ENCODE results near the gene GARIN5A. TPM values are rescaled to one million over a fixed set of nuclear protein-coding genes. Genes with fewer than 3 reads are reported as not detected.

Gene GARIN5A
- total and polyA plus RNA-seq, 12 donors, result 0.54 to 26.3 (median 2.0) TPM; not detected in 1

- H3K27me3 ChIP-seq, result no peaks in the 10 kb centered on the region
- no peaks in the 10 kb centered on the region for H3K36me3 ChIP-seq (replicated peaks in 1 of 2)
- H3K4me3 ChIP-seq, result no peak overlapping the region
- TF ChIP-seq, protein P1, sequence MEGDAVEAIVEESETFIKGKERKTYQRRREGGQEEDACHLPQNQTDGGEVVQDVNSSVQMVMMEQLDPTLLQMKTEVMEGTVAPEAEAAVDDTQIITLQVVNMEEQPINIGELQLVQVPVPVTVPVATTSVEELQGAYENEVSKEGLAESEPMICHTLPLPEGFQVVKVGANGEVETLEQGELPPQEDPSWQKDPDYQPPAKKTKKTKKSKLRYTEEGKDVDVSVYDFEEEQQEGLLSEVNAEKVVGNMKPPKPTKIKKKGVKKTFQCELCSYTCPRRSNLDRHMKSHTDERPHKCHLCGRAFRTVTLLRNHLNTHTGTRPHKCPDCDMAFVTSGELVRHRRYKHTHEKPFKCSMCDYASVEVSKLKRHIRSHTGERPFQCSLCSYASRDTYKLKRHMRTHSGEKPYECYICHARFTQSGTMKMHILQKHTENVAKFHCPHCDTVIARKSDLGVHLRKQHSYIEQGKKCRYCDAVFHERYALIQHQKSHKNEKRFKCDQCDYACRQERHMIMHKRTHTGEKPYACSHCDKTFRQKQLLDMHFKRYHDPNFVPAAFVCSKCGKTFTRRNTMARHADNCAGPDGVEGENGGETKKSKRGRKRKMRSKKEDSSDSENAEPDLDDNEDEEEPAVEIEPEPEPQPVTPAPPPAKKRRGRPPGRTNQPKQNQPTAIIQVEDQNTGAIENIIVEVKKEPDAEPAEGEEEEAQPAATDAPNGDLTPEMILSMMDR (IDR thresholded peaks at IDR 0.05), result no peak
- TF ChIP-seq POLR2A (IDR thresholded peaks at IDR 0.05), result no peak
- no peaks in the 10 kb centered on the region for H3K9me3 ChIP-seq (replicated peaks in 1 of 3)
- no peaks in the 10 kb centered on the region for H3K4me1 ChIP-seq (replicated peaks in 1 of 2)
- DNase-seq, result no peak
- H3K27ac ChIP-seq, result no peak overlapping the region
- intact Hi-C loops (cut with DNase I), result no loop called here
- 62 to 64% (median 63%) methylated on average over 8 of the region's 8 CpGs for WGBS, 4 donors
Observed at GRCh38 chr19:50497022-50497405, 20.4 kb upstream of the GARIN5A start.

- Histone ChIP-seq H3K4me3 (no peak overlapping the region), H3K27me3 (no peaks in the 10 kb centered on the region), H3K36me3 (replicated peaks in 1 of 2) (no peaks in the 10 kb centered on the region), H3K9me3 (replicated peaks in 1 of 3) (no peaks in the 10 kb centered on the region), H3K27ac (no peak overlapping the region), H3K4me1 (replicated peaks in 1 of 2) (no peaks in the 10 kb centered on the region)
- no peak for DNase-seq
- no peak for TF ChIP-seq POLR2A (IDR thresholded peaks at IDR 0.05)
- TF ChIP-seq, protein P1 (IDR thresholded peaks at IDR 0.05), result no peak
- intact Hi-C loops (cut with DNase I), result no loop called here
- WGBS, 4 donors, result 69 to 76% (median 73%) methylated on average over 25 to 30 of the region's 30 CpGs
Observed at GRCh38 chr19:50496189-50497021, 19.8 kb upstream of the GARIN5A start.

- H3K4me3 ChIP-seq, result no peak overlapping the region
- TF ChIP-seq POLR2A (IDR thresholded peaks at IDR 0.05), result no peak
- TF ChIP-seq, protein P1 (IDR thresholded peaks at IDR 0.05), result no peak
- WGBS, 4 donors, result 73 to 88% (median 84%) methylated on average over 5 of the region's 5 CpGs
- H3K27ac ChIP-seq, result no peak overlapping the region
- no peaks in the 10 kb centered on the region for H3K4me1 ChIP-seq (replicated peaks in 1 of 2)
- no peaks in the 10 kb centered on the region for H3K9me3 ChIP-seq (replicated peaks in 1 of 3)
- no peaks in the 10 kb centered on the region for H3K36me3 ChIP-seq (replicated peaks in 1 of 2)
- no peak for DNase-seq
- intact Hi-C loops (cut with DNase I), result no loop called here
- H3K27me3 ChIP-seq, result no peaks in the 10 kb centered on the region
Observed at GRCh38 chr19:50495020-50495531, 18.4 kb upstream of the GARIN5A start.

- TF ChIP-seq POLR2A (IDR thresholded peaks at IDR 0.05), result no peak
- TF ChIP-seq, protein P1 (IDR thresholded peaks at IDR 0.05), result no peak
- DNase-seq, result no peak
Observed at GRCh38 chr19:50494186-50495019, 17.8 kb upstream of the GARIN5A start.

More at GRCh38 chr19:50494186-50495019, 17.8 kb upstream of the GARIN5A start:
- Histone ChIP-seq H3K4me1 (replicated peaks in 1 of 2) (no peaks in the 10 kb centered on the region), H3K4me3 (no peak overlapping the region), H3K27me3 (no peaks in the 10 kb centered on the region), H3K27ac (no peak overlapping the region), H3K36me3 (replicated peaks in 1 of 2) (no peaks in the 10 kb centered on the region), H3K9me3 (replicated peaks in 1 of 3) (no peaks in the 10 kb centered on the region)
- intact Hi-C loops (cut with DNase I), result no loop called here
- 50 to 57% (median 55%) methylated on average over 6 to 7 of the region's 7 CpGs for WGBS, 4 donors

Measured in adrenal gland (tissue), 12 donors.